Stimulated activated CD8-positive, alpha-beta memory T cell treated with anti-CD3 and anti-CD28 coated beads, Interleukin-12 subunit alpha, Interleukin-12 subunit beta, amount 100 ng/mL, for 24 hours (primary cell): ENCODE results near the gene PCDHA7.
"Not testable (repeated sequence)": the region's sequence is repeated elsewhere in the genome, so short reads cannot be mapped to it uniquely, and the experiment has no call there.

Source experiments
- DNase-seq: peaks from one replicate; pipeline ENCODE4 v3.0.0-alpha.2; 2020; ENCODE audit errors: extremely low read depth

The PCDHA7 gene

GRCh38 chr5:140833993-140834392 lies at the start of gene PCDHA7:
PCDHA7 (plus strand) TSS chr5:140834269; CDS start chr5:140834384, 115 bp downstream.
- DNase-seq = no peak

- no peak for DNase-seq
Measured at GRCh38 chr5:140785905-140786686, 48.0 kb upstream of the PCDHA7 start, which contains the start of gene PCDHA1. PCDHA1 (plus strand) TSS chr5:140786140.

- not testable (repeated sequence) for DNase-seq
Measured at GRCh38 chr5:140787422-140787821, 46.6 kb upstream of the PCDHA7 start.

GRCh38 chr5:140787849-140788504 lies 46.1 kb upstream of the PCDHA7 start:
- DNase-seq = not testable (repeated sequence)

- no peak for DNase-seq
Measured at GRCh38 chr5:140791089-140791488, 43.0 kb upstream of the PCDHA7 start.

GRCh38 chr5:140794595-140795258 lies 39.3 kb upstream of the PCDHA7 start, which contains the start of gene PCDHA2:
PCDHA2 (plus strand) TSS chr5:140794852.
- no peak for DNase-seq

GRCh38 chr5:140795259-140795641 lies 38.8 kb upstream of the PCDHA7 start:
- DNase-seq = no peak

GRCh38 chr5:140796072-140796717 lies 37.9 kb upstream of the PCDHA7 start:
- not testable (repeated sequence) for DNase-seq

GRCh38 chr5:140796718-140797095 lies 37.4 kb upstream of the PCDHA7 start:
- no peak for DNase-seq

- no peak for DNase-seq
Measured at GRCh38 chr5:140800816-140801493, 33.1 kb upstream of the PCDHA7 start, which contains the start of gene PCDHA3. PCDHA3 (plus strand) TSS chr5:140801057.

GRCh38 chr5:140801494-140801841 lies 32.6 kb upstream of the PCDHA7 start:
- DNase-seq = no peak

GRCh38 chr5:140802381-140802780 lies 31.7 kb upstream of the PCDHA7 start:
- not testable (repeated sequence) for DNase-seq

GRCh38 chr5:140802781-140803271 lies 31.2 kb upstream of the PCDHA7 start:
- DNase-seq = no peak

GRCh38 chr5:140806834-140807775 lies 27.0 kb upstream of the PCDHA7 start, which contains the start of gene PCDHA4:
PCDHA4 (plus strand) TSS chr5:140807068.
- DNase-seq = no peak

- DNase-seq = not testable (repeated sequence)
Measured at GRCh38 chr5:140808241-140808888, 25.7 kb upstream of the PCDHA7 start.

- DNase-seq = no peak
Measured at GRCh38 chr5:140808889-140809291, 25.2 kb upstream of the PCDHA7 start.

- DNase-seq = no peak
Measured at GRCh38 chr5:140821375-140822280, 12.4 kb upstream of the PCDHA7 start, which contains the start of gene PCDHA5. PCDHA5 (plus strand) TSS chr5:140821613.

GRCh38 chr5:140822281-140822629 lies 11.8 kb upstream of the PCDHA7 start:
- DNase-seq = no peak
